ENCODE results near the gene DNAJC15. TPM values are rescaled to one million over a fixed set of nuclear protein-coding genes. Genes with fewer than 3 reads are reported as not detected.

Gene DNAJC15
- total and polyA plus RNA-seq, 2 donors (not counting 3 experiments of a cell fraction or from before 2014, with no cell fraction given): 21.8 to 40.8 TPM

- no peak for TF ChIP-seq GATA2 (IDR thresholded peaks at IDR 0.05; ENCODE audit: insufficient read depth, insufficient read length, low read depth, low read length)
- TF ChIP-seq, protein P1, sequence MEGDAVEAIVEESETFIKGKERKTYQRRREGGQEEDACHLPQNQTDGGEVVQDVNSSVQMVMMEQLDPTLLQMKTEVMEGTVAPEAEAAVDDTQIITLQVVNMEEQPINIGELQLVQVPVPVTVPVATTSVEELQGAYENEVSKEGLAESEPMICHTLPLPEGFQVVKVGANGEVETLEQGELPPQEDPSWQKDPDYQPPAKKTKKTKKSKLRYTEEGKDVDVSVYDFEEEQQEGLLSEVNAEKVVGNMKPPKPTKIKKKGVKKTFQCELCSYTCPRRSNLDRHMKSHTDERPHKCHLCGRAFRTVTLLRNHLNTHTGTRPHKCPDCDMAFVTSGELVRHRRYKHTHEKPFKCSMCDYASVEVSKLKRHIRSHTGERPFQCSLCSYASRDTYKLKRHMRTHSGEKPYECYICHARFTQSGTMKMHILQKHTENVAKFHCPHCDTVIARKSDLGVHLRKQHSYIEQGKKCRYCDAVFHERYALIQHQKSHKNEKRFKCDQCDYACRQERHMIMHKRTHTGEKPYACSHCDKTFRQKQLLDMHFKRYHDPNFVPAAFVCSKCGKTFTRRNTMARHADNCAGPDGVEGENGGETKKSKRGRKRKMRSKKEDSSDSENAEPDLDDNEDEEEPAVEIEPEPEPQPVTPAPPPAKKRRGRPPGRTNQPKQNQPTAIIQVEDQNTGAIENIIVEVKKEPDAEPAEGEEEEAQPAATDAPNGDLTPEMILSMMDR (IDR thresholded peaks at IDR 0.05; ENCODE audit: extremely low read depth in 1 of 2, insufficient read depth in 1 of 2, low read depth in 1 of 2, low read length in 2 of 2): no peak
- TF ChIP-seq EZH2 (IDR thresholded peaks at IDR 0.05; ENCODE audit: borderline replicate concordance, low read depth, low read length, severe bottlenecking): no peak
- no peak for TF ChIP-seq POLR2A (IDR thresholded peaks at IDR 0.05; ENCODE audit: low read depth, low read length)
- TF ChIP-seq POLR2AphosphoS5 (IDR thresholded peaks at IDR 0.05; ENCODE audit: insufficient read depth, low read depth, low read length): no peak
- TF ChIP-seq MYC (IDR thresholded peaks at IDR 0.05; ENCODE audit: low read depth, low read length): no peak
- no peak for TF ChIP-seq JUN (IDR thresholded peaks at IDR 0.05; ENCODE audit: borderline replicate concordance, insufficient read depth, insufficient read length, low read depth)
- TF ChIP-seq FOS (IDR thresholded peaks at IDR 0.05; ENCODE audit: borderline replicate concordance, insufficient read depth, low read length): no peak
- TF ChIP-seq MAX (IDR thresholded peaks at IDR 0.05; ENCODE audit: insufficient read depth, insufficient read length): no peak
- H3K9me3 ChIP-seq (replicated peaks; ENCODE audit: control insufficient read depth, insufficient read depth, low read length): no peaks in the 10 kb centered on the region
- intact Hi-C loops (cut with micrococcal nuclease) (no loop called here), dilution Hi-C loops (cut with MboI; ENCODE audit: extremely low pct_ligation_motif_present, low sequenced_read_pairs) (no loop called here)
- no peak overlapping the region for H3K27ac ChIP-seq (ENCODE audit: insufficient read depth, low read depth, low read length)
- no peaks in the 10 kb centered on the region for H3K27me3 ChIP-seq (ENCODE audit: control insufficient read depth in 2 of 2, insufficient read depth in 2 of 2, low read length in 2 of 2)
- H3K9ac ChIP-seq (replicated peaks; ENCODE audit: extremely low read depth, insufficient read depth, low read length): no peak overlapping the region
- no TSS peak for BruUV-seq (replicated peaks)
- H3K36me3 ChIP-seq (ENCODE audit: control insufficient read depth in 2 of 2, extremely low read depth in 1 of 2, insufficient read depth in 2 of 2, low read length in 2 of 2): no peaks in the 10 kb centered on the region
- DNase-seq (ENCODE audit: low read depth, low spot score): no peak
- H3K4me3 ChIP-seq (replicated peaks in 1 of 3; ENCODE audit: insufficient read depth in 1 of 3, low read depth in 1 of 3, low read length in 3 of 3): no peak overlapping the region
- no peaks in the 10 kb centered on the region for H3K9me1 ChIP-seq (replicated peaks; ENCODE audit: control insufficient read depth, extremely low read depth, insufficient read depth, low read length)
- no peaks in the 10 kb centered on the region for H4K20me1 ChIP-seq (replicated peaks; ENCODE audit: control insufficient read depth, extremely low read depth, insufficient read depth, low read length)
- CTCF ChIA-PET: no interaction called here
- FAIRE-seq: no peak
- peaks cover 21% of the 10 kb centered on the region for H3K4me1 ChIP-seq (ENCODE audit: control insufficient read depth, extremely low read depth, insufficient read depth, low read length)
- no peak overlapping the region for H3K4me2 ChIP-seq (ENCODE audit: insufficient read depth, low read length)
- no peak overlapping the region for H2AFZ ChIP-seq (ENCODE audit: low read depth, low read length)
- POLR2A ChIA-PET: no interaction called here
- peaks cover 2% of the 10 kb centered on the region for H3K79me2 ChIP-seq (ENCODE audit: control insufficient read depth, insufficient read depth, low read length)
Observed at GRCh38 chr13:43080199-43080598, 56.8 kb downstream of the DNAJC15 start.
